Epithelial cell of esophagus (primary cell): ENCODE results near the gene NAA50.

Experiments
- DNase-seq: peaks from one replicate; pipeline ENCODE4 v3.0.0; 2010; ENCODE audit warnings: low read depth
- H3K4me3 ChIP-seq: 2 replicates; pipeline ENCODE4 v1.5.1; 2011; ENCODE audit warnings: mild to moderate bottlenecking, low read length, control low read depth
- CTCF ChIP-seq: IDR thresholded peaks from 2 replicates; pipeline ENCODE4 v1.5.1; 2011; ENCODE audit warnings: low read depth, mild to moderate bottlenecking, low read length, control low read depth, inconsistent platforms; ENCODE audit not compliant: insufficient read depth; ENCODE audit errors: missing control alignments

The NAA50 gene

GRCh38 chr3:113745756-113746547 lies at the start of gene NAA50:
Gene NAA50, minus strand, starts transcription at chr3:113746249. Its CDS starts 300 bp downstream, at chr3:113745949.
- TF ChIP-seq CTCF, result peak; percentile 52

GRCh38 chr3:113795693-113796092 lies 49.6 kb upstream of the NAA50 start:
- no peak for TF ChIP-seq CTCF
- no peak overlapping the region for H3K4me3 ChIP-seq
- DNase-seq, result no peak

More at GRCh38 chr3:113745756-113746547, at the start of gene NAA50:
- peak; percentile 88 for DNase-seq
- H3K4me3 ChIP-seq, result peak within 1 kb of the TSS; percentile 94

- no peak for TF ChIP-seq CTCF
- no peak for DNase-seq
- H3K4me3 ChIP-seq, result no peak overlapping the region
Observed at GRCh38 chr3:113794526-113794925, 48.5 kb upstream of the NAA50 start.

- DNase-seq, result no peak
- no peak for TF ChIP-seq CTCF
- no peak overlapping the region for H3K4me3 ChIP-seq
Observed at GRCh38 chr3:113791381-113791780, 45.3 kb upstream of the NAA50 start.

GRCh38 chr3:113783980-113784379 lies 37.9 kb upstream of the NAA50 start:
- H3K4me3 ChIP-seq, result no peak overlapping the region
- DNase-seq, result no peak
- TF ChIP-seq CTCF, result no peak

GRCh38 chr3:113783463-113783862 lies 37.4 kb upstream of the NAA50 start:
- no peak for TF ChIP-seq CTCF
- no peak for DNase-seq
- no peak overlapping the region for H3K4me3 ChIP-seq

GRCh38 chr3:113776564-113776963 lies 30.5 kb upstream of the NAA50 start:
- no peak for DNase-seq
- TF ChIP-seq CTCF, result no peak

More at GRCh38 chr3:113776564-113776963, 30.5 kb upstream of the NAA50 start:
- no peak overlapping the region for H3K4me3 ChIP-seq
